ENCODE data around the gene MAP2K5.

MAP2K5 gene

GRCh38 chr15:67512140-67512539 is 30.4 kb upstream of the MAP2K5 start:
- DNase-seq (ENCODE audit: low read depth in 2 of 2) = no peak
- H3K4me3 ChIP-seq (replicated peaks in 1 of 2; ENCODE audit: low read depth in 2 of 2, low read length in 2 of 2) = no peak overlapping the region
- TF ChIP-seq CTCF (IDR thresholded peaks at IDR 0.05; ENCODE audit: low read depth, low read length) = no peak

DNA sequence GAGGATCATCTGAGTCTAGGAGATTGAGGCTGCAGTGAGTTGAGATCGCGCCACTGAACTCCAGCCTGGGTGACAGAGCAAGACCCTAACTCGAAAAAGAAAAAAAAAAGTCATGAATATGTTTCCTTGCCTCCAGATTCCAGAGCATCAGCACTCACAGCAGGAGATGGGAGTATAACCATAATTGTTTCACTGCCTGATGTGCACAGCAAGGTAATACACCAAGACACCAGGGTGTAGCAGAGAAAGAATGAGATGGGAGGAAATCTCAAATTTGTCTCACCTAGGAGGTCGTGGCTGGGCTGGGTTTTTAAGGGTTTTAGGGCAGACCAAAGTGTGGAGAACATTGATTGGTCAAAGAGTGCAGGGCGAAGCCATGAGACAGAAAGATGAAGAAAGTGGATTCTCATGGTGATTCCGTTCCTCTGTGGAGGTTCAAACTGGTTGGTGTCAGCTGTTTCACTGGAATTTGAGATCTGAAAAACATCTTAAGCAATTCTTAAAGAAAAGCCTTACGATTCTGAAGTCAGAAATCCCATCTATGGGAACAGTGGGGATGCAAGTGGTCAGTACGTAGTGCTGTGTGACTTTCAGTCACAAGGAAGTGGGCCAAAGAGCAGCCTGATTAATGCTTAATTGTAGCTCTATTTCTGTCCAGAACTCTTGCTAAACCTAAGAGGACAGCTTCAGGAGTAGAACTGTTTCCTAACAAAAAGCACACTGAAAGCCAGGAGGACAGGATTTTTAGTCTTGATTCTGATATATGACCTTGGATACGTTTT is 29.4 kb upstream of the MAP2K5 start:
- H3K4me3 ChIP-seq (replicated peaks in 1 of 2; ENCODE audit: low read depth in 2 of 2, low read length in 2 of 2) = no peak overlapping the region
- DNase-seq (ENCODE audit: low read depth in 2 of 2) = no peak
- no peak for TF ChIP-seq CTCF (IDR thresholded peaks at IDR 0.05; ENCODE audit: low read depth, low read length)

DNA sequence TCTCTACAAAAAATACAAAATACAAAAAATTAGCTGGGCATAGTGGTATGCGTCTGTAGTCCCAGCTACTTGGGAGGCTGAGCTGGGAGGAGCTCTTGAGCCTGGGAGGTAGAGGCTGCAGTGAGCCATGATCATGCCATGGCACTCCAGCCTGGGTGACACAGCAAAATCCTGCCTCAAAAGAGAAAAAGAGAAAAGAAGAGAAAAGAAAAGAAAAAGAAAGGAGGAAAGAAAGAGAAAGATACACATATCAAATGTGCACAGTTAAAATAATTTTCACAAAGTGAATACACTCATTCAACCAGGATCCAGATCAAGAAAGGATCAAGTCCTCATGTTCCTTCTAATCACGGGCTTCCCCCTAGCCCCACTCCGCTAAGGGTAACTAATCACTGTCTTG is 27.4 kb upstream of the MAP2K5 start:
- no peak for TF ChIP-seq CTCF (IDR thresholded peaks at IDR 0.05; ENCODE audit: low read depth, low read length)
- DNase-seq (ENCODE audit: low read depth in 2 of 2) = no peak
- H3K4me3 ChIP-seq (replicated peaks in 1 of 2; ENCODE audit: low read depth in 2 of 2, low read length in 2 of 2) = no peak overlapping the region

- no peak overlapping the region for H3K4me3 ChIP-seq (replicated peaks in 1 of 2; ENCODE audit: low read depth in 2 of 2, low read length in 2 of 2)
- TF ChIP-seq CTCF (IDR thresholded peaks at IDR 0.05; ENCODE audit: low read depth, low read length) = no peak
- no peak for DNase-seq (ENCODE audit: low read depth in 2 of 2)
Observed at GRCh38 chr15:67515557-67515956, 26.9 kb upstream of the MAP2K5 start.

- peak; percentile 5 to 27 for DNase-seq (ENCODE audit: low read depth in 2 of 2)
- no peak for TF ChIP-seq CTCF (IDR thresholded peaks at IDR 0.05; ENCODE audit: low read depth, low read length)
- H3K4me3 ChIP-seq (replicated peaks in 1 of 2; ENCODE audit: low read depth in 2 of 2, low read length in 2 of 2) = peak overlapping the region; percentile 51 to 89
Observed at GRCh38 chr15:67520321-67521028, 22.0 kb upstream of the MAP2K5 start.

DNA sequence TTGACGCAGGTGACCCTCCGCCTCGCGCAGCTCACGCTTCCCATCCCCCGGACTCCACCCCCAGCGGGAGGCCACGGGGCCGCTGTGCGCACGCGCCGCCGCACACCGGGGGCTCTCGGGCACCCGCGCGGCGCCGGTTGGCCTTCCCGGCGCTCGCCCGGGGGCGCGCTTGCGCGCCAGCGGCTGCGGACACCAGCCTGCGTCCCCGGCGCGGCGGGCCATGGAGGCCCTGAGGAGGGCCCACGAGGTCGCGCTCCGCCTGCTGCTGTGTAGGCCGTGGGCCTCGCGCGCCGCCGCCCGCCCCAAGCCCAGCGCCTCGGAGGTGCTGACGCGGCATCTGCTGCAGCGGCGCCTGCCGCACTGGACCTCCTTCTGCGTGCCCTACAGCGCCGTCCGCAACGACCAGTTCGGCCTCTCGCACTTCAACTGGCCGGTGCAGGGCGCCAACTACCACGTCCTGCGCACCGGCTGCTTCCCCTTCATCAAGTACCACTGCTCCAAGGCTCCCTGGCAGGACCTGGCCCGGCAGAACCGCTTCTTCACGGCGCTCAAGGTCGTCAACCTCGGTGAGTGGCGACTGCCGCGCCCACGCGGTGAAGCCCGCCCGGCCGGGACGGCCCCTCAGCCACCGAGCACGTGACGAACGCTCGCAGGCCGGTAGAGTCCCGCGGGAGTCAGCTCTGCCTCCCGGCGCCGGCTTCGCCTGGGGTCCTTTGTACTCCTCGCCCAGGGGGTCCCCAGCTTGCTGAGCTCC is 21.3 kb upstream of the MAP2K5 start, which contains the start of gene C15orf61:
C15orf61 (plus strand) TSS at position 103 of the 754 bp plus-strand sequence; CDS start at position 221, 118 bp downstream.
- TF ChIP-seq CTCF (IDR thresholded peaks at IDR 0.05; ENCODE audit: low read depth, low read length) = no peak
- peak within 1 kb of the TSS; percentile 86 to 89 for H3K4me3 ChIP-seq (replicated peaks in 1 of 2; ENCODE audit: low read depth in 2 of 2, low read length in 2 of 2)
- peak; percentile 70 to 83 for DNase-seq (ENCODE audit: low read depth in 2 of 2)

All from cardiac fibroblast (primary cell).